DND-41 (cell line): ENCODE measurements around the gene SLC2A9.

Experiments used
- ATAC-seq: fragments of 200-7000 bp; cut with Tn5 transposase; 3 replicates; pipeline ENCODE4 v1.9.1; 2021; ENCODE audit warnings: low read depth; ENCODE audit not compliant: insufficient read depth
- DNase-seq: peaks from one replicate; pipeline ENCODE4 v3.0.0-alpha.2; 2020
- H2AFZ ChIP-seq: 2 replicates; pipeline ENCODE4 v1.6.0; 2012; ENCODE audit warnings: low read depth, low read length
- H3K27ac ChIP-seq: 2 replicates; pipeline ENCODE4 v1.5.1; 2012; ENCODE audit warnings: low read length, inconsistent platforms
- H3K27me3 ChIP-seq: fragments of 200-600 bp; sonication (generic); 2 replicates; pipeline ENCODE4 v1.6.0; 2012; ENCODE audit warnings: low read length, mild to moderate bottlenecking, inconsistent platforms; ENCODE audit not compliant: insufficient read depth, poor library complexity
- H3K36me3 ChIP-seq: 2 replicates; pipeline ENCODE4 v1.5.1; 2012; ENCODE audit warnings: low read length, inconsistent platforms; ENCODE audit not compliant: insufficient read depth
- H3K4me1 ChIP-seq: 2 replicates; pipeline ENCODE4 v1.5.1; 2012; ENCODE audit warnings: mild to moderate bottlenecking, low read length; ENCODE audit not compliant: insufficient read depth
- H3K4me2 ChIP-seq: 2 replicates; pipeline ENCODE4 v1.6.0; 2012; ENCODE audit warnings: mild to moderate bottlenecking, moderate library complexity, low read length, inconsistent platforms; ENCODE audit not compliant: insufficient read depth
- H3K4me3 ChIP-seq, 2 experiments: fragments of 200-600 bp in 1 of 2; shearing (Covaris generic) in 1 of 2; 2 replicates each; pipeline ENCODE4 v1.5.1; 2012 to 2016; ENCODE audit warnings: inconsistent platforms in 2 of 2, low read length in 2 of 2, mild to moderate bottlenecking in 2 of 2, low read depth in 1 of 2, moderate library complexity in 1 of 2
- H3K79me2 ChIP-seq: 2 replicates; pipeline ENCODE4 v1.6.0; 2012; ENCODE audit warnings: low read length, inconsistent platforms; ENCODE audit not compliant: insufficient read depth
- H3K9ac ChIP-seq: 2 replicates; pipeline ENCODE4 v1.6.0; 2012; ENCODE audit warnings: low read depth, mild to moderate bottlenecking, inconsistent platforms, low read length, moderate library complexity
- H3K9me3 ChIP-seq: 2 replicates; pipeline ENCODE4 v1.5.1; 2012; ENCODE audit warnings: low read length, moderate library complexity, mild to moderate bottlenecking, inconsistent platforms; ENCODE audit not compliant: insufficient read depth, severe bottlenecking
- H4K20me1 ChIP-seq: 2 replicates; pipeline ENCODE4 v1.6.0; 2012; ENCODE audit warnings: low read length; ENCODE audit not compliant: insufficient read depth
- CTCF ChIP-seq: IDR thresholded peaks from 2 replicates; pipeline ENCODE4 v1.5.1; 2012; ENCODE audit warnings: borderline replicate concordance, low read length, moderate library complexity, mild to moderate bottlenecking; ENCODE audit not compliant: poor library complexity, severe bottlenecking; ENCODE audit errors: extremely low read depth
- EZH2 ChIP-seq: IDR thresholded peaks from 3 replicates; pipeline ENCODE4 v1.6.1; 2012; ENCODE audit warnings: borderline replicate concordance, low read depth, mild to moderate bottlenecking, moderate library complexity, low read length, inconsistent platforms; ENCODE audit not compliant: severe bottlenecking

Gene SLC2A9

GRCh38 chr4:10015140-10015753, 6.0 kb downstream of the SLC2A9 start:
- Histone ChIP-seq H3K27ac (no peak overlapping the region), H4K20me1 (no peaks in the 10 kb centered on the region), H3K4me1 (no peaks in the 10 kb centered on the region), H3K4me3 (no peak overlapping the region), H3K27me3 (no peaks in the 10 kb centered on the region), H3K4me2 (no peak overlapping the region), H3K9me3 (no peaks in the 10 kb centered on the region), H3K9ac (no peak overlapping the region), H3K79me2 (no peaks in the 10 kb centered on the region), H2AFZ (no peak overlapping the region), H3K36me3 (no peaks in the 10 kb centered on the region)
- DNase-seq: peak; percentile 50
- ATAC-seq: peak; percentile 55; the same call in 2 of the 3 replicates
- TF ChIP-seq EZH2 (no peak), CTCF (peak; percentile 67)

GRCh38 chr4:10013722-10014121, 7.6 kb downstream of the SLC2A9 start:
- ATAC-seq: peak; percentile 86
- DNase-seq: peak; percentile 55

GRCh38 chr4:10011885-10012284, 9.4 kb downstream of the SLC2A9 start:
- no peaks in the 10 kb centered on the region for H3K79me2 ChIP-seq
- no peaks in the 10 kb centered on the region for H3K36me3 ChIP-seq
- H4K20me1 ChIP-seq: no peaks in the 10 kb centered on the region
- no peak overlapping the region for H3K4me3 ChIP-seq
- H3K4me2 ChIP-seq: no peak overlapping the region
- DNase-seq (no peak), ATAC-seq (no peak)
- H3K27ac ChIP-seq: no peak overlapping the region
- no peak overlapping the region for H3K9ac ChIP-seq
- H2AFZ ChIP-seq: no peak overlapping the region
- H3K4me1 ChIP-seq: no peaks in the 10 kb centered on the region
- H3K9me3 ChIP-seq: no peaks in the 10 kb centered on the region
- H3K27me3 ChIP-seq: no peaks in the 10 kb centered on the region
- TF ChIP-seq CTCF (no peak), EZH2 (no peak)

More at GRCh38 chr4:10013722-10014121, 7.6 kb downstream of the SLC2A9 start:
- Histone ChIP-seq H2AFZ (no peak overlapping the region), H3K4me3 (no peak overlapping the region), H3K9ac (no peak overlapping the region), H3K79me2 (no peaks in the 10 kb centered on the region), H4K20me1 (no peaks in the 10 kb centered on the region), H3K9me3 (no peaks in the 10 kb centered on the region), H3K27ac (no peak overlapping the region), H3K27me3 (no peaks in the 10 kb centered on the region), H3K36me3 (no peaks in the 10 kb centered on the region), H3K4me2 (no peak overlapping the region), H3K4me1 (no peaks in the 10 kb centered on the region)
- TF ChIP-seq CTCF (peak; percentile 61), EZH2 (no peak)
